ENCODE data around the gene HPCA. TPM values are rescaled to one million over a fixed set of nuclear protein-coding genes. Genes with fewer than 3 reads are reported as not detected.

The HPCA gene
- total RNA-seq, 1 experiment from 2014 or later = 2.6 TPM

DNA sequence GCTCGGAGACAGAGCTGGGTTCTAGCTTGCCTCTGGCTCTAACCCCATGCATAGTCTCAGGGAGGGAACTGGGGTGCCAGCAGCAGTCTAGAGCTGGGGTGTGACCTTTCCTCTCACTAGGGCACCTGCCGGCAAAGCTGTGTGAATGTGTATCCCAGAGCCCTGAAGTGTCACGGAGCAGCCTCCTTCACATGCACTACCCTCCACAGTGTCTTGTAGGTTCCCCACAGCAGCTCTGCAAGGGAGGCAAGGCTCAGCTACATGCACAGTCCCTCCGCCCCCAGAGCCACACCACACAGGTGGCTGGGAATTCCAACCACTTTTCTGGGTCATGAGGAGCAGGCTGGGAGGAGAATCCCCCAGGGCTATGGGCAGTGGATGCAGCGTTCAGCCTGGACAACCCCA lies 7.7 kb upstream of the HPCA start:
- peaks cover 4% of the 10 kb centered on the region for H3K27me3 ChIP-seq (ENCODE audit: control insufficient read depth, insufficient read depth, low read length)
- H3K4me3 ChIP-seq (ENCODE audit: insufficient read depth, low read depth, low read length) = no peak overlapping the region
- no peaks in the 10 kb centered on the region for H3K36me3 ChIP-seq (replicated peaks; ENCODE audit: control insufficient read depth, insufficient read depth, low read length)
- no peak for DNase-seq

DNA sequence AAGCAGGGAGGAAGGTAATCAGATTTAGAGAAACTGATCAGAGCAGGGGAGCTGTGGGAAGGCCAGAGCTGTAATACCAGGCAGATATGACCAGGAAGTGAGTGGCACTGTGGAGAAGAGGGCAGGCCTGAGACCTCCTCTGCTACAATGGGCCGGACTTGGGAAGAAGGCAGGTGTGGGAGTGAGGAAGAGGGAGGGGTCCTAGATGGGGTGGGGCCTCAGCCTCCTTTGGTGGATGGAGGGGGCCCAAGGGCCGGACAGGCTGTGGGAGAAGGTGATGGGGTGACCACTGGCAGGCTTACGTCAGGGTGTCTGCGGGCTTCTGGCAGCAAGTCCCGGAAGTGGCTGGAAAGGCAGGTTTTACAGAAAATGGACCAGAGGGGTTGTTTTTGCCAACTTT lies 5.0 kb upstream of the HPCA start:
- DNase-seq = no peak
- Histone ChIP-seq H3K36me3 (replicated peaks; ENCODE audit: control insufficient read depth, insufficient read depth, low read length) (no peaks in the 10 kb centered on the region), H3K4me3 (ENCODE audit: insufficient read depth, low read depth, low read length) (no peak overlapping the region), H3K27me3 (ENCODE audit: control insufficient read depth, insufficient read depth, low read length) (peaks cover 29% of the 10 kb centered on the region)

DNA sequence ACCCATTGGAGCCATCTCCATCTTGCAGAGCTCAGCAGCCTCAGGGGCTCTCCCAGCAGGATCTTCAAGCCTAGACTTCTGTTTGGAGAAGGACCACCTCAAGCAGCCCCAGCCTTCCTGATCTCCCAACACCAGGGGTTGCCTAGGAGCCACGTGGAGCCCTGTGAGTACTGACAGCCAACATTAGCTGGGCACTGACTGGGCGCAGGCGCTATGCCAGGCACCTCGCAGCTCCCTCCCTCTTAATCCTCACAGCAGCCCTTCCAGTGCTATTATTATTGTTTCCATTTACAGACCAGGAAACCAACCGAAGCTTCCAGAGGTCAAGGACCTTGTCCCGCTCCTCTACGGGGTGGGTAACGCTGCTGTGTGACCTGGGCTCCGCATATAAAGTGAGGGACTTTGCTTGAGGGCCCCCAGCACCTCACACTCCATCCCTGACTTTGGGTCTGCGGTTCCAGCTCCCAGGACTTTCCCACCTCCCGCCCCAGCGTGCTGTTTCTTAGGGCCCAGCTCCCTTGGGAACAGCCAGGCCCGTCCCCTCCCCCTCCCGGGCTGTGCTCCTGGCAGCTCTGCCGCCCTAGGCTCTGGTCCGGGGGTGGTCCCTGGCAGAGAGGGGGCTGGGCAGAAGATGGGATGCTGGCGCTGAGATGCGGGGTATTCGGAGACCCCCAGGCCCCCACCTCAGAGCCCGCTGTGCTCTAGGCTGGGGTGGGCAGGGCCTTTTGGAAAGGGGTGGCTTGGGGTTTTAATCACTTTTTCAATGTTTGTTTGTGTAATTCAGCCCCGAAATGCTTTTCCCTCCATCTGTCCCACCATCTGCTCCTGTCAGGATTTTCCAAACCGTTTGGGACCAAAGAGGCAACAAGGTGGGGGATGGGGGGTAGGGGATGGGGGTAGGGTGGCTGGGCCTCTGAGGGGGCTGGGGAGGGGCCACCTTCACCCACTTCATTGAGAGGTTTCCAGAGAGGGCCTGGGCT lies 4.1 kb upstream of the HPCA start:
- peak; percentile 82 for DNase-seq
- Histone ChIP-seq H3K36me3 (replicated peaks; ENCODE audit: control insufficient read depth, insufficient read depth, low read length) (no peaks in the 10 kb centered on the region), H3K4me3 (ENCODE audit: insufficient read depth, low read depth, low read length) (no peak overlapping the region), H3K27me3 (ENCODE audit: control insufficient read depth, insufficient read depth, low read length) (peaks cover 33% of the 10 kb centered on the region)

GRCh38 chr1:32883338-32884031 lies 2.8 kb upstream of the HPCA start:
- no peaks in the 10 kb centered on the region for H3K36me3 ChIP-seq (replicated peaks; ENCODE audit: control insufficient read depth, insufficient read depth, low read length)
- no peak for DNase-seq
- H3K4me3 ChIP-seq (ENCODE audit: insufficient read depth, low read depth, low read length) = no peak overlapping the region
- peaks cover 45% of the 10 kb centered on the region for H3K27me3 ChIP-seq (ENCODE audit: control insufficient read depth, insufficient read depth, low read length)

DNA sequence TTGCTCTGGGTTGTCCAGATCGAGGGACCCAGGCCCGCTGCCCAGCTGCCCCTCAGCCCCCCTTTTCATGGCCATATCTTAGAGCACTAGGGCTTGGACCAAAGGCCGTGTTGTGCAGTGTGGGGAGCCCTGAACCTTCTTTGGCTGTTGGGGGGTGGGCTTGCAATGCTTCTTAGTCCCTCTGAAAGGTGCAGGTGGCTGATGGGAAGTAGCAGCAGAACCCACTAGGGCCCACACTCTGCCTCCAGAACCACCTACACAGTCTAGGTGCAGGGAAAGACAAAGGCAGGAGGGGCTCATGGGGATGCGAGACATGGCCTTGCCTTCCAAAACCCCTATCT lies 2.3 kb upstream of the HPCA start:
- no peak for DNase-seq

DNA sequence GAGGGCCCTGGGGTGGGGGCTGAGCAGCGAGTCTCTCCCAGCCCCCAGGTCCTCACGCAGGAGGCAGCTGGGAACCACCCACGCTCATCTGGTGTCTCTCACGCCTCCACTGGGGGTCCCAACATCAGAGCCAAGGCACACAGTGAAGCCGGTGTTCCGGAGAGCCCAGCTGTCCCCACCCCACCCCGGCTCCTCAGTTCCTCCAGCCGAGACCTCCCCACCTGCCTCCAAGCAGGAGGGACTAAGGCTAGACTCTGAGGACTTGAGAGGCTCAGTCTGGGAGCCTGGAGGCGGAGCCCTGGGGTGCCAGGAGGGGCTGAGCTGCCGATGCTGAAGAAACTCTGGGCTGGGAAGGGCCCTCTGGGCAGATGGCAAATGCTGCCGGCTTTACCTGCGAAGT lies 1.6 kb upstream of the HPCA start:
- Histone ChIP-seq H3K36me3 (replicated peaks; ENCODE audit: control insufficient read depth, insufficient read depth, low read length) (no peaks in the 10 kb centered on the region), H3K27me3 (ENCODE audit: control insufficient read depth, insufficient read depth, low read length) (peaks cover 52% of the 10 kb centered on the region), H3K4me3 (ENCODE audit: insufficient read depth, low read depth, low read length) (no peak overlapping the region)
- DNase-seq = peak; percentile 56

More for the DNA sequence above, 2.3 kb upstream of the HPCA start:
- Histone ChIP-seq H3K36me3 (replicated peaks; ENCODE audit: control insufficient read depth, insufficient read depth, low read length) (no peaks in the 10 kb centered on the region), H3K27me3 (ENCODE audit: control insufficient read depth, insufficient read depth, low read length) (peaks cover 49% of the 10 kb centered on the region), H3K4me3 (ENCODE audit: insufficient read depth, low read depth, low read length) (no peak overlapping the region)

DNA sequence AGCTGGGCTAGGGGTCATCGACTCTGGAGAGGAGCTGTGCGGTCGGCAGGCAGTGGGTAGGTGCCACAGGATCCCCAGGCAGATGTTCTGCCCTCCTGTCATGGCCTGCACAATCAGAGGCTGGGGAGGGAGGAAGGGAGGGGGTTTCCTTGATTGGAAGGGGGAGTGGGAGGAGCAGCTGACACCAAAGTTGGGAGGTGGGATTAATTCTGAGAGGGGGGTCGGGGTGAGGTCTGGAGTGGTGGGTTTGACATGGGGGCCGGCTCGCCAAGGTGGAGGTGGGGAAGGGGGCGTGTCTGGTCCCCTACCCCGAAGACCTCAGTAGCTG lies 651 bp upstream of the HPCA start:
- DNase-seq = peak; percentile 63
- H3K4me3 ChIP-seq (ENCODE audit: insufficient read depth, low read depth, low read length) = no peak overlapping the region; the same call in 1 of the 2 replicates
- H3K36me3 ChIP-seq (replicated peaks; ENCODE audit: control insufficient read depth, insufficient read depth, low read length) = no peaks in the 10 kb centered on the region
- peaks cover 56% of the 10 kb centered on the region for H3K27me3 ChIP-seq (ENCODE audit: control insufficient read depth, insufficient read depth, low read length)

GRCh38 chr1:32886828-32887414 lies 630 bp downstream of the HPCA start:
- peaks cover 68% of the 10 kb centered on the region for H3K27me3 ChIP-seq (ENCODE audit: control insufficient read depth, insufficient read depth, low read length)
- H3K36me3 ChIP-seq (replicated peaks; ENCODE audit: control insufficient read depth, insufficient read depth, low read length) = no peaks in the 10 kb centered on the region
- no peak for DNase-seq
- H3K4me3 ChIP-seq (ENCODE audit: insufficient read depth, low read depth, low read length) = no peak overlapping the region

GRCh38 chr1:32887623-32888022 lies 1.3 kb downstream of the HPCA start:
- H3K27me3 ChIP-seq (ENCODE audit: control insufficient read depth, insufficient read depth, low read length) = peaks cover 75% of the 10 kb centered on the region
- no peak overlapping the region for H3K4me3 ChIP-seq (ENCODE audit: insufficient read depth, low read depth, low read length)
- H3K36me3 ChIP-seq (replicated peaks; ENCODE audit: control insufficient read depth, insufficient read depth, low read length) = no peaks in the 10 kb centered on the region
- DNase-seq = no peak

- H3K36me3 ChIP-seq (replicated peaks; ENCODE audit: control insufficient read depth, insufficient read depth, low read length) = no peaks in the 10 kb centered on the region
- peaks cover 78% of the 10 kb centered on the region for H3K27me3 ChIP-seq (ENCODE audit: control insufficient read depth, insufficient read depth, low read length)
- DNase-seq = no peak
- no peak overlapping the region for H3K4me3 ChIP-seq (ENCODE audit: insufficient read depth, low read depth, low read length)
Measured at GRCh38 chr1:32888134-32888533, 1.8 kb downstream of the HPCA start.

GRCh38 chr1:32888677-32889420 lies 2.6 kb downstream of the HPCA start:
- no peak overlapping the region for H3K4me3 ChIP-seq (ENCODE audit: insufficient read depth, low read depth, low read length)
- no peak for DNase-seq
- no peaks in the 10 kb centered on the region for H3K36me3 ChIP-seq (replicated peaks; ENCODE audit: control insufficient read depth, insufficient read depth, low read length)
- peaks cover 80% of the 10 kb centered on the region for H3K27me3 ChIP-seq (ENCODE audit: control insufficient read depth, insufficient read depth, low read length)

DNA sequence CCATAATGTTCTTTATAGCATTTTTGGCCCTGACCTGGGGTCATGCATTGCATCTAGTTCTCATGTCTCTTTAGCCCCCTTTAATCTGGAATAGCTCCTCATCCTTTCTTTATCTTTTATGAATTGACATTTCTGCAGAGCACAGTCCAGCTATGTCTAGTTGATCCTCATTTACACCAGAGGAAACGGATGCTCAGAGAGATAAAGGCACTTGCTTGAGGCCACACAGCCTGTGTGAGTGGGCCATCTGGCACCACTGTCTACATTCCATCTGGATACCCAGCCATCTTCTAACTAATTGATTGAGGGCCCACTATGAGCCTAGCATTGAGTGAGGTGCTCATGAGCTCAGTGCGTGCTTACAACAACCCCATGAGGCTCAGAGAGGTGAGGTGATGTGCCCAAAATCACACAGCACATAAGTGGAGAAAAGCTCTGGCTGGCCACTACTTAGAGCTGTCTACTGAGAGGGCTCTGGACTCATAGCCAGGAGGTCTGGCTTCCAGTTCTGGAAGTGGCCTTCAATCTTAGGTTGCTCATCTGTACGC lies 3.5 kb downstream of the HPCA start:
- Histone ChIP-seq H3K36me3 (replicated peaks; ENCODE audit: control insufficient read depth, insufficient read depth, low read length) (no peaks in the 10 kb centered on the region), H3K4me3 (ENCODE audit: insufficient read depth, low read depth, low read length) (no peak overlapping the region), H3K27me3 (ENCODE audit: control insufficient read depth, insufficient read depth, low read length) (peaks cover 71% of the 10 kb centered on the region)
- no peak for DNase-seq

GRCh38 chr1:32890516-32891240 lies 4.4 kb downstream of the HPCA start:
- Histone ChIP-seq H3K36me3 (replicated peaks; ENCODE audit: control insufficient read depth, insufficient read depth, low read length) (no peaks in the 10 kb centered on the region), H3K4me3 (ENCODE audit: insufficient read depth, low read depth, low read length) (no peak overlapping the region), H3K27me3 (ENCODE audit: control insufficient read depth, insufficient read depth, low read length) (peaks cover 63% of the 10 kb centered on the region)
- no peak for DNase-seq

DNA sequence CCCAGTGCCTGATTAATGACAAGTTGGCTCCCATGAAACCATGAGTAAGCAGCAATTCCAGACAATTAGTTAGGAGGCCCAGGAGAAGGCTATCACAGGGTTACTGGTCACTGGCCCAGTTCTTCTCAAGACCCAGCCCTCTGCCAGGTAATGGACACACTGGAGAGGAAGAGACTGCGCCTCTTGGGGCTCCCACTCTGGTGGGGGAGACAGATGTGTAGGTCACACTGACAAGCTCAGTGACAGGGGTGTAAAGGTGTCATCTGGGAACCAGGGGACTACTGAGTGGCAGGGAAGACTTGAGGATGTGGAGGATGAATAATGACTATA lies 4.9 kb downstream of the HPCA start:
- Histone ChIP-seq H3K36me3 (replicated peaks; ENCODE audit: control insufficient read depth, insufficient read depth, low read length) (no peaks in the 10 kb centered on the region), H3K27me3 (ENCODE audit: control insufficient read depth, insufficient read depth, low read length) (peaks cover 60% of the 10 kb centered on the region), H3K4me3 (ENCODE audit: insufficient read depth, low read depth, low read length) (no peak overlapping the region)
- no peak for DNase-seq

All from H7 (cell line).